GM21447 (cell line): ENCODE measurements around the gene STAM2.

Experiments
- ATAC-seq: cut with Tn5 transposase; IDR thresholded peaks from one replicate; pipeline ENCODE4 v1.9.1; 2021; ENCODE audit not compliant: unreplicated experiment

Gene STAM2

DNA sequence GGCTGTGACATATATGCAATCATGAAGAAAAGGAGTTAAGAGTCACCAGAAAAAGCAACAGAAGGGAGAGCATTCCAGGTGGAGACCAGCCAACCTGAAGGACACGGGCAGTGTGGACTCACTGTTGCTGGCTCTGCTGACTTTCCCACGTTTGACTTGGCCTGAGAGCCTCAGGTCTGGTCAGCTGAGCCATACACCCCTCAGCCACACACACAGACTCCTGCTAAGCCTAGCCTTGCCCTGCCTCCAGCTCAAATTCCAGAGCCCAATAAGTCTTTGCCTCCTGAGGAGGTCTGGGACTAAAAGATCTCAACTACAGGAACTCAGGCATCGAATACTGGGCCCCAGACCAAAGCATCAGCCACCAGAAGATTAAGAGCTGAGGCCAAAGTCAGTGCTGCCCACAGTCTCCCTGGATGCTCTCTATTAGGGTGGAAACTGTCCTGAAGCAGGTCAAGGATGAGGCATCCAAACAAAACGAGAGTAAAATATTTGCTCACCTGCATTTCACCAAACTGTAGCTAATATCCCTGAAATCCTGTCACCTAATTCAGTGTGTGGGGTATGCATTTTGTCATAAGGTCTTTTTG, 100.0 kb downstream of the STAM2 start:
- no peak for ATAC-seq

DNA sequence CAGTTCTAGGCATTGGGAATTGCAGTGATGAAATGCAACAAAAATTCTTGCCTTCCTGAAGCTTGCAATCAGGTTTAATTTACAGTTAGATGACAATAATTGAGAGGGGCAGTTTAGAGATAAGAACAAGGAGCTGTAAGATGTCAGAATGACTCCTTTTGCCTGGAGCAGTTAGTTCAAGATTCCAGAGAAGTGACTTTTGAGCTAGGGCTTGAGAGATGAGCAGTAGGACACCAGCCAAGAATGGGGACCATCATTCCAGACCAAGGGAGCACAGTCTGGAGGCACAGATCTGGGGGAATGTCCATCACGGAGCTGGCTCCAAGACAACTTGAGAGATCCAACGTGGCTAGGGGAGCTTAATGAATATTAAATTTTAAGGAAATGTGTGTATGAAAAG, 103.6 kb downstream of the STAM2 start:
- no peak for ATAC-seq

DNA sequence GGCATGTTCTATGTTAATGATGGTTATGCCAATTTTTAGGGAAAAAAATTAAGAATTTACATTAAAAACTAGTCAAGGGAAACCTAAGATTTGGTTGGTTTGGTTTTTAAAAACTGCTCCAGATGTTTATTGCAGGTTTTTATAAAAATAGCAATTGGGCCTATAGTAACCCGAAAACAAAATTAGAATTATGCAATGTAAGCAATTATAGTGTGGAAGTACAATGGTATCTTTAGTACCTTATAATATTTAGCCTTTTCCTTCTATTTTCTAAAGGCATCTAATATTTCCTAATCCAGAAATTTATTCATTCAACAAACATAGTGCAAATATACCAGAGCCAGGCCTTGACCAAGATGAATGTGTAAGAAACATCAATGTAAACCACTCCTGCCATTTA, 104.0 kb downstream of the STAM2 start:
- ATAC-seq: no peak

DNA sequence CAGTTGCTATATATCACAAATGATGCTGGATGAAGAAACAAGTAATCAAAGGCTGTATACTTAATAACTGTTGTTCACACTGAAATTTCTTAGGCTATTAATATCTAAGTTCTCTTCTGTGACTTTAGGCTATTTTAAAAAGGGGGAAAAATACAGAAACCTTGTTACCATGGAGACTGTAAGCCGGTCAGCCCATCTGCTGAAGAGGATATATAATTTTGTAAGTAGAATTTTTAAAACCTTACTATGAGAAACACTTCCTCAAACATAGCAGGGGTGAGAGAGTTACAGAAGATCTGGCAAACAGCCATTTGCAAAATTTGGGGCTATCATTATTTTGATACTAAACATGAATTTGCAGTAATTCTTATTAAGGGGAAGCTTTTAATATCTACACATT, 104.5 kb downstream of the STAM2 start:
- ATAC-seq: peak; percentile 77

DNA sequence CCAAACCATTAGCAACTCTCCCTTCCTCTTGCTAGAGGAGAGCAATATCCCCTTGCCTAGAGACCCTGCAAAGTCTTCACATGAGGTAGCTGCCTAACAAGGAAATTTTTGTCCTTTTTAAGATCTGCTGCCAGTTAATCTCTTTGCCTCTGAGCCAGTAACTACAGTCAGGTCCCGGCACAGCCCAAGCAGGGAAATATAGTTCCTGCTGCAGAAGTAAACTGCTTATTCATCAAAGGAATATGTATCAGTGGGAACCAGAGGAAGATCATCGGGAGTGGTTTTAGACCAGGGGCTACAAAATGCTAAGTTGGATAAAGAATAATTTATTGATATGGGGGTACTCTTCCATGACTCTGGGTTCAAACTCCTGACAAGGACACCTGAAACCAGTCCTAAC, 107.3 kb downstream of the STAM2 start:
- no peak for ATAC-seq

DNA sequence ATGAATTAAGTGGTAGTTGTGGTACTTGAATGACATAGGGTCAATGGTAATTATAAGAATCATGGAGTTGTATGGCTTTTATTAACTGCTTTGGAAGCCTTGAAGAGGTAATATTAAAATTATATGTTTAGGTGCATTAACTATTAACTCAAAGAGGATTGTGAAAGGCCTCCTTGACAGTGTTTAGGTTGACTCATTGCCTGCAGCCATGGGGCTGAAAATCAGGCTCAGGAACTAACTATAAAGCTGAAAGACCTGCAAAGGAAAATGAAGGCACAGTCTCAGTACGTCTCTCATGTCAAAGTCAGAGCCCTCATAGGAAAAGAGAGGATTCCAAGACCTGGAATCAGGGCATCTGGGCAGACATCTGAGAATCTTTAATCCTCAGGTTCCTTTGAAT, 107.7 kb downstream of the STAM2 start:
- no peak for ATAC-seq
